LNCaP clone FGC (cell line): ENCODE measurements around the gene ATCAY.
"Not testable (repeated sequence)": the region's sequence is repeated elsewhere in the genome, so short reads cannot be mapped to it uniquely, and the experiment has no call there.

Source experiments
- DNase-seq: peaks from one replicate; pipeline ENCODE4 v3.0.0-alpha.2; 2011; ENCODE audit warnings: low read depth
- H3K4me3 ChIP-seq: 2 replicates; pipeline ENCODE4 v1.5.1; 2011; ENCODE audit warnings: mild to moderate bottlenecking, low read depth, low read length, control low read depth
- TF ChIP-seq, protein P1 (sequence below): IDR thresholded peaks from 2 replicates; pipeline ENCODE4 v1.5.1; 2012; ENCODE audit warnings: mild to moderate bottlenecking; ENCODE audit not compliant: control insufficient read depth, insufficient read depth; ENCODE audit errors: extremely low read depth

ATCAY gene

DNA sequence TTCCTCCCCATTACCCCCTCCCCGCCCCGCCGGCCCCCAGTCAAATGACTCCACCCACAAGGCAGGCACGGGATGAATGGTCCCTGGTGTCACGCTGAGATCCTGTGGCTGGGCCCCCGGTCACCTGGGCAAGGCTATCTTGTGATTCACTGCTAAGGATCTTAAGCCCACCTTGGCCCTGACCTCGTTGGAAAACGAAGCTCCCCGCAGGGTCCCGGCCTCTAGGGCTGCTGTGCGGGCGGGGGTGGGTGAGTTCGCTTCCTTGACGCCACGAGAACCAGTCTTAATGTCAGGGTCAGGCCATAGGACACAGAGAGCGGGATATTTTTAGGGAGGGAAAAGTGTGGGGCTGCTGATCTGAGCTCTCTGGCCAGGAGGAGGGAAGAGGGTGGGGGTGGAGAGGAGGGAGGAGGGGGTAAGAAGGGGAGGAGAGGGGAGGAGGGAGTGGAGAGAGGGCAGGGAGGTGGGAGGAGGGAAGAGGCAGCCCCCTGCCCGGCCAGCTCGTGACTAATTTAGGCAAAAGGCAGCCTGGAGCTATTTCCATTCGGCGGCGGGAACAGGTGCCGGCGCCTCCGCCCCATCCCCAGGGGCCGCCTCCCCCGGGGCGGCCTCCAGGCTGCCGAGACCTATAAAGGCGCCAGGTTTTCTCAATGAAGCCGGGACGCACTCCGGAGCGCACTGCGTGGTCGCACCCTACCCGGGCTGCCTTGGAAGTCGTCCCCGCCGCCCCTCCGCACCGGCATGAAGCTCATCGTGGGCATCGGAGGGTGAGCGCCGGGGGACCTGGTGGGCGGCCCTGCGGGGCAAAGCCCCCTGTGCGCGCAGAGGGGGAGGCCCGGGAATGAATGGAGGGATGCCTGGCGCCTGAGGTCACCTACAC lies 52.7 kb downstream of the ATCAY start, which contains the start of gene NMRK2:
Gene NMRK2, plus strand, starts transcription at position 139 of the 880 bp plus-strand sequence. Its CDS starts 603 bp downstream, at position 742.
- H3K4me3 ChIP-seq: no peak within 1 kb of the TSS
- TF ChIP-seq, protein P1, sequence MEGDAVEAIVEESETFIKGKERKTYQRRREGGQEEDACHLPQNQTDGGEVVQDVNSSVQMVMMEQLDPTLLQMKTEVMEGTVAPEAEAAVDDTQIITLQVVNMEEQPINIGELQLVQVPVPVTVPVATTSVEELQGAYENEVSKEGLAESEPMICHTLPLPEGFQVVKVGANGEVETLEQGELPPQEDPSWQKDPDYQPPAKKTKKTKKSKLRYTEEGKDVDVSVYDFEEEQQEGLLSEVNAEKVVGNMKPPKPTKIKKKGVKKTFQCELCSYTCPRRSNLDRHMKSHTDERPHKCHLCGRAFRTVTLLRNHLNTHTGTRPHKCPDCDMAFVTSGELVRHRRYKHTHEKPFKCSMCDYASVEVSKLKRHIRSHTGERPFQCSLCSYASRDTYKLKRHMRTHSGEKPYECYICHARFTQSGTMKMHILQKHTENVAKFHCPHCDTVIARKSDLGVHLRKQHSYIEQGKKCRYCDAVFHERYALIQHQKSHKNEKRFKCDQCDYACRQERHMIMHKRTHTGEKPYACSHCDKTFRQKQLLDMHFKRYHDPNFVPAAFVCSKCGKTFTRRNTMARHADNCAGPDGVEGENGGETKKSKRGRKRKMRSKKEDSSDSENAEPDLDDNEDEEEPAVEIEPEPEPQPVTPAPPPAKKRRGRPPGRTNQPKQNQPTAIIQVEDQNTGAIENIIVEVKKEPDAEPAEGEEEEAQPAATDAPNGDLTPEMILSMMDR: no peak
- no peak for DNase-seq

DNA sequence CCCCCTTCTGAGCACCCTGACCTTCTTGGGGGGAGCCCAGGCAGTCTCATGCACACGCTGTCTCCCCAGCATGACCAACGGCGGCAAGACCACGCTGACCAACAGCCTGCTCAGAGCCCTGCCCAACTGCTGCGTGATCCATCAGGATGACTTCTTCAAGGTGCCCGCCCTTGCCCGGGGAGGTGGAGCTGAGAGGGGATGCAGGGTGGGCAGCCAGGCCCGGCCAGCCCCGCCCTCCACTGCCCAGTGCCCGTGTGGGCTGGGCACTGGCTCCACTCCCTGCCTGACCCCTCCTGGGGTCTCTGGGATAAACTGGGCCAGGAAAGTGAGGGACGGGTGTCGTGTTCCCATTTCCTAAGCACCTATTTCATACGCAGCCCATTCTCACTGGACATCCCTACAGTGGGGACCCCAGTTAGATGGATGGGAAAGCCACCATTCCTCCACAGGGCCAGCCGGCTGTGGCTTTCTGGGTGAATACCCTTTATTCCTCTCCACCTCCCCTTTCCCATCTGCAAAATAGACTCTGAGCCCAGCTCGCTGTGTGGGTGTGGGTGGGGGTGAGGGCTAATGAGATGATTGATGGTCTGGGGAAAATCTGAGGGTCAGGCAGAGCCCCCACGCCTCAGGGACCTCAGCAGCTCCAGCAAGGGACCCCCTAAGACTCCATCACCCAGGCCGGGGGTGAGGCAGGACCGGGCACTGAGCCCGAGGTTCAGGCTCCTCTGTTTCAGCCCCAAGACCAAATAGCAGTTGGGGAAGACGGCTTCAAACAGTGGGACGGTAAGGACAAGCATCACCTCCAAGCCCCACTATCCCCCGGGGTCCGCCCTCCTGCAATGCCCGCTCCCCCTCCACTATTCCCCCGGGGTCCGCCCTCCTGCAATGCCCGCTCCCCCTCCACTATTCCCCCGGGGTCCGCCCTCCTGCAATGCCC lies 56.3 kb downstream of the ATCAY start:
- no peak for DNase-seq
- no peak overlapping the region for H3K4me3 ChIP-seq
- TF ChIP-seq, protein P1: no peak

DNA sequence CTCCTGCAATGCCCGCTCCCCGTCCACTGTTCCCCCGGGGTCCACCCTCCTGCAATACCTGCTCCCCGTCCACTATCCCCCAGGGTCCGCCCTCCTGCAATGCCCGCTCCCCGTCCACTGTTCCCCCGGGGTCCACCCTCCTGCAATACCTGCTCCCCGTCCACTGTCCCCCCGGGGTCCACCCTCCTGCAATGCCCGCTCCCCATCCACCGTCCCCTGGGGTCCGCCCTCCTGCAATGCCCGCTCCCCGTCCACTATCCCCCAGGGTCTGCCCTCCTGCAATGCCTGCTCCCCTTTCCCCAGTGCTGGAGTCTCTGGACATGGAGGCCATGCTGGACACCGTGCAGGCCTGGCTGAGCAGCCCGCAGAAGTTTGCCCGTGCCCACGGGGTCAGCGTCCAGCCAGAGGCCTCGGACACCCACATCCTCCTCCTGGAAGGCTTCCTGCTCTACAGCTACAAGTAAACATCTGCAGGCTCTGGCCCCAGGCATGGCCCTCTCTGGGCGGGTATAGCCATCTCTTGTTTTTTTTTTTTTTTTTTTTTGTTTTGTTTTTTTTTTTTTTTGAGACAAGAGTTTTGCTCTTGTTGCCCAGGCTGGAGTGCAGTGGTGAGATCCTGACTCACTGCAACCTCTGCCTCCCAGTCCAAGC lies 57.9 kb downstream of the ATCAY start:
- not testable (repeated sequence) for DNase-seq, H3K4me3 ChIP-seq

DNA sequence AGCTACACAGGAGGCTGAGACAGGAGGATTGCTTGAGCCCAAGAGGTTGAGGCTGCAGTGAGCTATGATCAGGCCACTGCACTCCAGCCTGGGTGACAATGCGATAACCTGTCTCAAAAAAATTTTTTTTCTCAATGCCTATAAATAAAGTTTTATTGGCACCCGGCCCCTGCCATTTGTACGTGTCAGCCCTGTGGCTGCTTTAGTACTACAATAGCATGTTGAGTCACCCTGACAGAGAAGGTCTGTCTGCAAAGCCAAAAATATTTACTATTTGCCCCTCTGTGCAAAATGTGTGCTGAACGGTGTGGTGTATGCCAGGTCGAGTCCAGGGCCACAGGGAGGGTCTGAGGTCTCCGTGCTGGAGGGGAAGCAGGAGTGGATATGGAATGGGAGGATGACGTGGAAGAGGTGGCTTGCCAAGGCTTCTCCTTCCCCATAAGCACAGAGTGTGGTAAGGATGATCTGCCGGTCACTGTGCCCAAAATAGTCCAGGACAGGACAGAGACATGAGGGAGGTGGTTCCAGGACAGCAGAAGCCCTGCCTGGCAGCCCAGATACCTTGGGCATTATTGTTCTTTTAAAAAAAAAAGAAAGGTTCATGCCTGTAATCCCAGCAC lies 62.4 kb downstream of the ATCAY start:
- DNase-seq: no peak
- TF ChIP-seq, protein P1: no peak
- H3K4me3 ChIP-seq: no peak overlapping the region

DNA sequence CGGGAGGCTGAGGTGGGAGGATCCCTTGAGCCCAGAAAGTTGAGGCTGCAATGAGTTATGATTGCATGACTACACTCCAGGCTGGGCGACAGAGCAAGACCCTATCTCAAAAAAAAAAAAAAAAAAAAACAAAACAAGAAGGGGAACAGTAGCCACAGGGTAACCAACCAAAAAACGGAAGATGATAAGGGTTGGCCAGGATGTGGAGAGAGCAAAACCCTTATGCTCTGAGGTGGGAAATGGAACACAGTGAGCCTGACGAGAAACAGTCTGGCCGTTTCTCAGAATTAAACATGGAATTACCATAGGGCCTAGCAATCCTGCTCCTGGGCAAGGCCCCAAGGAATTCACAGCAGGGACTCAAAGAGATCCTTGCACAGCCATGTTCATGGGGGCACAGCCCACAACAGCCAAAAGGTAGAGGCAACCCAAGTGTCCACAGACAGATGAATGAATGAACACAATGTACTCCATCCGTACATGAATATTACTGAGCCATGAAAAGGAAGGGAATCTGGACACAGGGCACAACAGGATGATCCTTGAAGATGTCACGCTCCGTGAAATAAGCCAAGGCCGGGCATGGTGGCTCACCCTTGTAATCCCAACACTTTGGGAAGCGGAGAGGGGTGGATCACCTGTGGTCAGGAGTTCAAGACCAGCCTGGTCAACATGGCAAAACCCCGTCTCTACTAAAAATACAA lies 63.7 kb downstream of the ATCAY start:
- TF ChIP-seq, protein P1: no peak
- no peak overlapping the region for H3K4me3 ChIP-seq
- no peak for DNase-seq

DNA sequence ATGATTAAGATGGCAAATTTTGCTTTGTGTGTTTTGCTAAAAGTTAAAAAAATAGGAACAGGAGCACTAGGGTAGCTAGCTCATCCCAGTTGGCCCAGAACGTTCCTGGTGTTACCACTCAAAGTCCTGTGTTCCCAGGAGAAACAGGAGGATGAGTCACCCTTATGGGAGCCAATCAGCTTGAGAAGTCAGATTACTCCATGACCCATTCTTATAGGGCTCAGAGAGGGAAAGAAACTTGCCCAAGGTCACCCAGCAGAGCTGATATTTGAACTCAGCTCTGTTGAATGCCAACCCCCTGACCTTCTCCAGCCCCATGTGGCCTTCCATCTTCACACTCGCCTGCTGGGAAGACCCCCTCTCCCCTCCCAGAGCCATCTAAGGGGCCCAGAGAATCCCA lies 65.4 kb downstream of the ATCAY start:
- H3K4me3 ChIP-seq: no peak overlapping the region
- no peak for DNase-seq
- TF ChIP-seq, protein P1: no peak

DNA sequence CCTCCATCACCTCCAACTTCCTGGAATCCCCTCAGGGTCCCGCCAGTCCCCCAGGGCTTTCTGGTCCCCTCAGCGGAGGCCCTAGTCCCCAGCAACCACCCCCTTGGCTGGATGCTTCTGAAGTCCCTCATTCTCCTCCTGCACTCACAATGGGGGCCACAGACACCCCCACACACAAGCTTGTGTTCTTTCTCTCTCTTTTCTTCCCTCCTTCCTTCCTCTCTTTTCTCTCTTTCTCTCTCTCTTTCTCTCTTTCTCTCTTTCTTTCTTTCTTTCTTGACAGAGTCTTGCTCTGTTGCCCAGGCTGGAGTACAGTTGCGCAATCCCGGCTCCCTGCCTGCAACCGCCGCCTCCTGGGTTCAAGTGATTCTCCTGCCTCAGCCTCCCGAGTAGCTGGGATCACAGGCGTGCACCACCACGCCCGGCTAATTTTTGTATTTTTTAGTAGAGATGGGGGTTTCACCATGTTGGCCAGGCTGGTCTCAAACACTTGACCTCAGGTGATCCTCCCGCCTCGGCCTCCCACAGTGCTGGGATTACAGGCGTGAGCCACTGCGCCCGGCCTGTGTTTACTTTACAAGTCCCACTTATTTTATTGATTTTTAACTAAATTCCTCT lies 66.9 kb downstream of the ATCAY start:
- not testable (repeated sequence) for H3K4me3 ChIP-seq, DNase-seq
